Spleen (tissue), 11 donors: ENCODE results near the gene FAP. TPM values are rescaled to one million over a fixed set of nuclear protein-coding genes. Genes with fewer than 3 reads are reported as not detected.

ENCODE experiments used
- DNase-seq: peaks from one replicate; pipeline ENCODE4 v3.0.0-alpha.2; 2020
- H3K27ac ChIP-seq, 8 donors: fragments of 200-600 bp; sonication (generic) in 7 of 8; 1 replicate in 4 of 8; 2 replicates in 4 of 8; pipeline versions ENCODE4 v1.5.0 to v1.8.0; 2016 to 2021; ENCODE audit warnings: inconsistent platforms in 4 of 8, mild to moderate bottlenecking in 4 of 8, moderate library complexity in 1 of 8
- H3K27me3 ChIP-seq, 7 donors: fragments of 200-600 bp; sonication (generic) in 6 of 7; replicated peaks in 1 of 7; 1 replicate in 4 of 7; 2 replicates in 3 of 7; pipeline versions ENCODE4 v1.5.0 to v1.8.0; 2016 to 2021; ENCODE audit warnings: inconsistent platforms in 3 of 7, mild to moderate bottlenecking in 1 of 7
- H3K36me3 ChIP-seq, 6 donors: fragments of 200-600 bp; sonication (generic) in 5 of 6; 1 replicate in 4 of 6; 2 replicates in 2 of 6; pipeline versions ENCODE4 v1.5.0 to v1.8.0; 2016 to 2021; ENCODE audit warnings: inconsistent platforms in 2 of 6
- H3K4me1 ChIP-seq, 6 donors: fragments of 200-600 bp; sonication (generic) in 5 of 6; 1 replicate in 3 of 6; 2 replicates in 3 of 6; pipeline versions ENCODE4 v1.5.0 to v1.8.0; 2016 to 2021; ENCODE audit warnings: inconsistent platforms in 3 of 6
- H3K4me3 ChIP-seq, 8 donors: fragments of 200-600 bp; sonication (generic) in 7 of 8; 1 replicate in 4 of 8; 2 replicates in 4 of 8; pipeline versions ENCODE4 v1.5.0 to v1.8.0; 2016 to 2021; ENCODE audit warnings: inconsistent platforms in 4 of 8, mild to moderate bottlenecking in 4 of 8, moderate library complexity in 2 of 8
- H3K9me3 ChIP-seq, 8 donors: fragments of 200-600 bp; sonication (generic) in 7 of 8; 1 replicate in 4 of 8; 2 replicates in 4 of 8; pipeline versions ENCODE4 v1.5.0 to v1.8.0; 2016 to 2021; ENCODE audit warnings: inconsistent platforms in 4 of 8
- POLR2A ChIP-seq, 3 donors: fragments of 450-650 bp; IDR thresholded peaks; one replicate each; pipeline ENCODE4 v1.5.1; 2017; ENCODE audit warnings: antibody characterized with exemption in 3 of 3, mild to moderate bottlenecking in 1 of 3
- POLR2AphosphoS5 ChIP-seq, 3 donors: sonication (generic); formaldehyde crosslinking; IDR thresholded peaks; one replicate each; pipeline ENCODE4 v1.5.1; 2017; ENCODE audit warnings: antibody characterized with exemption in 3 of 3
- WGBS, 5 donors: extraction: QIAGEN DNeasy Blood & Tissue Kit in 3 of 5; methylation state at CpG; one replicate each; pipeline versions ENCODE4 v1.1.5 to v1.1.7; 2013 to 2018; 5-methylcytosine and 5-hydroxymethylcytosine counted together
- intact Hi-C: fragments of 100-400 bp; cut with DNase I; formaldehyde crosslinking; loops from one replicate; pipeline ENCODE4 v1.15.0; 2023; ENCODE audit warnings: low total_unique reads
- polyA plus RNA-seq, 3 donors: library from polyadenylated mRNA; stranded (reverse); fragments of 200-250 nt; gene quantifications; one replicate each; pipeline ENCODE4 v1.2.1, GENCODE V29; 2013
- total RNA-seq, 7 donors: library from RNA; depleted of rRNA in 3 of 7; stranded (reverse); fragments of >200 nt in 3 of 7; fragmentation: NEBNext Ultra II Directional in 4 of 7; extraction: Animal tissue kit (Norgen Biotek cat#: 25700) in 4 of 7; gene quantifications; one replicate each; pipeline versions ENCODE4 v1.1.0 to v1.2.1, GENCODE V29; 2016 to 2021
- TF ChIP-seq, protein P1 (sequence below), 11 experiments: fragments of 200-600 bp in 7 of 11; fragments of 450-650 bp in 4 of 11; sonication (generic) in 4 of 11; IDR thresholded peaks in 8 of 11; conservative IDR thresholded peaks in 3 of 11; 1 replicate in 7 of 11; 2 replicates in 4 of 11; pipeline versions ENCODE4 v1.4.0 to v1.8.0; 2016 to 2021; ENCODE audit warnings: antibody characterized with exemption in 11 of 11, inconsistent platforms in 4 of 11, mild to moderate bottlenecking in 1 of 11
- donor health status: healthy with polysubstance abuse.
- donor health status: DM: no; HTN: no; CAD: no; lungs with moderate emphysema.
- donor health status: DM: no; HTN: no; CAD: no.
- donor health status: Bipolar disorder and iron deficiency.
- donor health status: healthy.
- donor health status: DM: no; HTN: no; CAD: no.
- donor health status: DM: yes; HTN: yes; CAD: no.

FAP gene
- total and polyA plus RNA-seq, 10 donors, result 0.82 to 11.8 (median 1.2) TPM

DNA sequence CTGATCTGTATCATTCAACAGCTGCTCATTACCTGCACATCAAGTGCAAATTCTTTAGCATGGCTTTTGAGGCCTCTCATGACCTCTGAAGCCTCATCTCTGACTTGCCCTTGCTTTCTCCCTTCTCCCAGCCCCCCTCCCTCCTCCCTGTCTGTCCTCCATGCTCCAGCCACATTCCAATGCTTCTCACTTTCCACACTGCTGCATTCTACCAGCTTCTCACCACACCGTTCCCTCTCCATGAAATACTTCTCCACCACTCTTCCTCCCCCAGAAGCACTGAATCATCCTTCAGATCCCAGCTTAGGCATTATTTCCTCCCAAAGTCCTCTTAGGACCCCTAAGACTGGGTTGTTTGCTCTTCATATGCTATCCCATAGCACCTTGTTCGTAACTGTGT, 118.1 kb downstream of the FAP start:
- H3K27ac ChIP-seq, result no peak overlapping the region
- H3K9me3 ChIP-seq, result no peaks in the 10 kb centered on the region
- TF ChIP-seq, protein P1, sequence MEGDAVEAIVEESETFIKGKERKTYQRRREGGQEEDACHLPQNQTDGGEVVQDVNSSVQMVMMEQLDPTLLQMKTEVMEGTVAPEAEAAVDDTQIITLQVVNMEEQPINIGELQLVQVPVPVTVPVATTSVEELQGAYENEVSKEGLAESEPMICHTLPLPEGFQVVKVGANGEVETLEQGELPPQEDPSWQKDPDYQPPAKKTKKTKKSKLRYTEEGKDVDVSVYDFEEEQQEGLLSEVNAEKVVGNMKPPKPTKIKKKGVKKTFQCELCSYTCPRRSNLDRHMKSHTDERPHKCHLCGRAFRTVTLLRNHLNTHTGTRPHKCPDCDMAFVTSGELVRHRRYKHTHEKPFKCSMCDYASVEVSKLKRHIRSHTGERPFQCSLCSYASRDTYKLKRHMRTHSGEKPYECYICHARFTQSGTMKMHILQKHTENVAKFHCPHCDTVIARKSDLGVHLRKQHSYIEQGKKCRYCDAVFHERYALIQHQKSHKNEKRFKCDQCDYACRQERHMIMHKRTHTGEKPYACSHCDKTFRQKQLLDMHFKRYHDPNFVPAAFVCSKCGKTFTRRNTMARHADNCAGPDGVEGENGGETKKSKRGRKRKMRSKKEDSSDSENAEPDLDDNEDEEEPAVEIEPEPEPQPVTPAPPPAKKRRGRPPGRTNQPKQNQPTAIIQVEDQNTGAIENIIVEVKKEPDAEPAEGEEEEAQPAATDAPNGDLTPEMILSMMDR (IDR thresholded peaks at IDR 0.05 in 8 of 11, conservative IDR thresholded peaks at IDR 0.05 in 3 of 11), result no peak
- TF ChIP-seq POLR2AphosphoS5 (IDR thresholded peaks at IDR 0.05) (no peak), POLR2A (IDR thresholded peaks at IDR 0.05) (no peak)
- H3K27me3 ChIP-seq, result no peaks in the 10 kb centered on the region
- intact Hi-C loops, result loop anchor here (10.0 kb wide), 1 partner anchor 540 kb away; no protein-coding TSS in a partner anchor
- WGBS, 5 donors, result 85 to 96% (median 87%) methylated on average over 2 of the region's 2 CpGs
- H3K36me3 ChIP-seq, result no peaks in the 10 kb centered on the region
- no peak for DNase-seq
- peaks cover 0 to 21% (median 11%) of the 10 kb centered on the region in 6 donors for H3K4me1 ChIP-seq
- no peak overlapping the region for H3K4me3 ChIP-seq

DNA sequence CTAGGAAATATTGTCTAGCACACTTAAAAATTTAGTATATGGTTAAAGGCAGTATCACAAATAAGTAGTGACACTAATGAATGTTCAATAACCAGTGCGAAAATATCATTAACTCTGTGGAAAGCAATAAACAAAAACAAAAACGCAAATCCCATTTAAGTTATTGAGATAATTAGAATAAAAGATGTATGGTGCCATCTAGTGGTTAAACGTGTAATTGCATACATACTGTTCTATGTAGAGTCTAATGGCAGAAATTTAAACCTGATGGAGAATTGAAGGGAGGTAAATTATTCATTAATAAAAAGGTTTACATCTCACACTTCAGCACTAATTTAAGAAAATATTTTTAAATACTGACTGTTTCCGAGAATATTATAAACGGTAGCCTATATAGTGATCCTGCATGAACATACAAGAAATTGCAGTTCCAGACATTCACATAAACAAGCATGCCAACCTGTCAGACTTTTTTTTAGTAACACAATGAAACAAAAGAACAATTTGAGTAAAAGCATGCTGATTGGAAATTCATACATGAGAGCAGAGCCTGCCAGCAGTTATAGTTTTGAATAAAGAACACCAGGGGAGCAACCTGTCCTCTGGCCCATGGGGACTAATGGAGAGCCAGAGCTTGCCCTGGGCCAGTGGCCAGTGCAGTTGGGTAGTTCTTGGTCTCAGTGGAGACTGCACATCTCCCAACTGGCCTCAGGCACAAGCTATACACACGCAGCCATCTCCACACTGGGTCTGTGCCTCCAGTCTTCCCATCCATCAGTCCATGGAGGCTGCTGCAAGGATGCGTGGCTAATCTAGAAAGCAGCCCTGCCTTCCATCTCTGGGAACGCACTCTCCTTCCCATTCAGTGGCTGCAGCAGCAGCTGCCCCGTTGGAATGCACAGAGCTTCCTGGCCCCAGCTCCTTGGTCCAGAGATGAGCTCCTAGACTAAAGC, 119.2 kb downstream of the FAP start:
- no peaks in the 10 kb centered on the region for H3K9me3 ChIP-seq
- H3K36me3 ChIP-seq, result no peaks in the 10 kb centered on the region
- H3K4me3 ChIP-seq, result no peak overlapping the region
- TF ChIP-seq, protein P1 (IDR thresholded peaks at IDR 0.05 in 8 of 11, conservative IDR thresholded peaks at IDR 0.05 in 3 of 11), result peak; percentile 74 to 91 (median 85)
- TF ChIP-seq POLR2A (IDR thresholded peaks at IDR 0.05) (no peak), POLR2AphosphoS5 (IDR thresholded peaks at IDR 0.05) (no peak)
- DNase-seq, result no peak
- WGBS, 5 donors, result 39 to 47% (median 42%) methylated on average over 9 of the region's 9 CpGs
- peaks cover 0 to 21% (median 13%) of the 10 kb centered on the region in 6 donors for H3K4me1 ChIP-seq
- H3K27ac ChIP-seq, result no peak overlapping the region
- intact Hi-C loops, result loop anchor here (5.0 to 10.0 kb wide), 2 partner anchors 112 to 539 kb away; no protein-coding TSS in a partner anchor
- no peaks in the 10 kb centered on the region for H3K27me3 ChIP-seq

Other genes starting within 250 kb of the FAP start
- gene DPP4, start 169.2 kb downstream of the FAP start, total RNA-seq, result 10 to 100 TPM; 13.1 to 28.6 (median 19.6) TPM
- gene DPP4, start 169.2 kb downstream of the FAP start, polyA plus RNA-seq, result 1 to 10 TPM; 1.3 to 4.5 (median 1.7) TPM
- gene GCG, start 91.2 kb downstream of the FAP start, total RNA-seq, result not detected
- gene GCG, start 91.2 kb downstream of the FAP start, polyA plus RNA-seq, result under 1 TPM in 2 of 3 donors, not detected in 1; 0.21 to 0.28 TPM
- gene IFIH1, start 75.2 kb upstream of the FAP start, total RNA-seq, result 10 to 100 TPM; 30.4 to 53.8 (median 44.7) TPM
- 10 to 100 TPM; 13.2 to 18.6 (median 16.3) TPM for gene IFIH1, start 75.2 kb upstream of the FAP start, polyA plus RNA-seq
- gene GCA, start 100.7 kb upstream of the FAP start, total RNA-seq, result 100 to 1,000 TPM; 118 to 498 (median 190) TPM
- 10 to 100 TPM; 49.1 to 65.7 (median 50.8) TPM for gene GCA, start 100.7 kb upstream of the FAP start, polyA plus RNA-seq